ENCODE data around the gene TMEM239.

DNA sequence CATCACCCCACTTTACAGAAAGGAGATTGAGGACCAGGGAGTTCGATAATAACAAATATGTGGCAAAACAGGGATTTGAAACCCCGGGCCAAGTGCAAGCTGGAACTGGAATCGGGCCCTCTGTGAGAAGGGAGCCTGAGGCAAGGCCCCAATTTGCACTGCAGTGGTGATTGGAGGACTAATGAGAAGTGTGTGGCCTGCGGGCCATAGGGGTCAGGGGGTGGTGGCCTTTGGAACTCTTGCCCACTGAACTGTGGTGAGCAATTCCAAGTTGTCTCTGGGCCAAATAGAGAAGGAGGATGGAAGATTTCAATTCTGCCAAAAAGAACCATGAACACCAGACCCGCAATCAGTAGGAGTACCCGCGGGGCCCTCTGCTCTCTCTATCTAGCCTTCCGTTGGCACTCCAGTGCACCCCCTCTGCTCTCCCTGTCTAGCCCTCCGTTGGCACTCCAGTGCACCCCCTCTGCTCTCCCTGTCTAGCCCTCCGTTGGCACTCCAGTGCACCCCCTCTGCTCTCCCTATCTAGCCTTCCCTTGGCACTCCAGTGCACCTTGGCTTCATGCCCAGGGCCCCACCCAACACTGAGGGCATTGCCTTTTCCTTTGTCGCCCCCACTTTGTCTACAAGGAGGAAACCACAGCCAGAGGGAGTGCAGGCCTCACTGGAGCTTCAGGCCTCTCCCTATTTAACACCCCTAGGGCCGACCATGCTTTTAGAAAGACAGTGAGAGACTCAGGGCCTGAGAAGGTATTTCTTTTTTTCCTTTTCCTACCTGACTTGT lies 51.1 kb downstream of the TMEM239 start:
- TF ChIP-seq, protein P1, sequence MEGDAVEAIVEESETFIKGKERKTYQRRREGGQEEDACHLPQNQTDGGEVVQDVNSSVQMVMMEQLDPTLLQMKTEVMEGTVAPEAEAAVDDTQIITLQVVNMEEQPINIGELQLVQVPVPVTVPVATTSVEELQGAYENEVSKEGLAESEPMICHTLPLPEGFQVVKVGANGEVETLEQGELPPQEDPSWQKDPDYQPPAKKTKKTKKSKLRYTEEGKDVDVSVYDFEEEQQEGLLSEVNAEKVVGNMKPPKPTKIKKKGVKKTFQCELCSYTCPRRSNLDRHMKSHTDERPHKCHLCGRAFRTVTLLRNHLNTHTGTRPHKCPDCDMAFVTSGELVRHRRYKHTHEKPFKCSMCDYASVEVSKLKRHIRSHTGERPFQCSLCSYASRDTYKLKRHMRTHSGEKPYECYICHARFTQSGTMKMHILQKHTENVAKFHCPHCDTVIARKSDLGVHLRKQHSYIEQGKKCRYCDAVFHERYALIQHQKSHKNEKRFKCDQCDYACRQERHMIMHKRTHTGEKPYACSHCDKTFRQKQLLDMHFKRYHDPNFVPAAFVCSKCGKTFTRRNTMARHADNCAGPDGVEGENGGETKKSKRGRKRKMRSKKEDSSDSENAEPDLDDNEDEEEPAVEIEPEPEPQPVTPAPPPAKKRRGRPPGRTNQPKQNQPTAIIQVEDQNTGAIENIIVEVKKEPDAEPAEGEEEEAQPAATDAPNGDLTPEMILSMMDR (IDR thresholded peaks at IDR 0.05), result no peak
- TF ChIP-seq ZFX (IDR thresholded peaks at IDR 0.05; ENCODE audit: borderline replicate concordance), result no peak

Data from 22Rv1 (cell line).